Endothelial cell of umbilical vein (primary cell): Measurements from ENCODE around the gene MAD2L2. TPM values are rescaled to one million over a fixed set of nuclear protein-coding genes. Genes with fewer than 3 reads are reported as not detected.

Experiments
- BruUV-seq: library from RNA; stranded (reverse); fragments of 400-500 nt; replicated peaks from 2 replicates; lab custom pipeline; 2021; lab: Mats Ljungman, UMichigan
- CTCF ChIA-PET: fragments of 300-600, 350-600 bp; sonication (Branson Sonifier 250); formaldehyde crosslinking; loops from one replicate; lab custom pipeline; 2021; ENCODE audit warnings: antibody characterized with exemption, inconsistent platforms; lab: Charles Lee
- POLR2A ChIA-PET: fragments of 300-600, 350-600 bp; sonication (Branson Sonifier 250); formaldehyde crosslinking; loops from one replicate; lab custom pipeline; 2021; ENCODE audit warnings: antibody characterized with exemption, inconsistent platforms; lab: Charles Lee
- DNase-seq: peaks from one replicate; pipeline ENCODE4 v3.0.0-alpha.2; 2011; ENCODE audit warnings: low read depth, low spot score
- FAIRE-seq: peaks from 2 replicates; lab custom pipeline; 2011; peaks lifted over from hg19 to GRCh38; lab: Jason Lieb, UNC
- H2AFZ ChIP-seq: 2 replicates; pipeline ENCODE4 v1.6.0; 2012; ENCODE audit warnings: low read depth, low read length, control low read depth, inconsistent platforms
- H3K27ac ChIP-seq: 2 replicates; pipeline ENCODE4 v1.5.1; 2011; ENCODE audit warnings: low read depth, mild to moderate bottlenecking, control low read depth, low read length, moderate library complexity; ENCODE audit not compliant: insufficient read depth
- H3K27me3 ChIP-seq, 2 experiments: 2 replicates each; pipeline versions ENCODE4 v1.6.0 to v1.6.1; 2011; ENCODE audit warnings: low read length in 2 of 2, mixed read lengths in 1 of 2; ENCODE audit not compliant: control insufficient read depth in 2 of 2, insufficient read depth in 2 of 2
- H3K36me3 ChIP-seq, 2 experiments: 2 replicates in 1 of 2; 3 replicates in 1 of 2; pipeline ENCODE4 v1.5.1; 2011; ENCODE audit warnings: low read length in 2 of 2, mild to moderate bottlenecking in 1 of 2, moderate library complexity in 1 of 2; ENCODE audit not compliant: control insufficient read depth in 2 of 2, insufficient read depth in 2 of 2; ENCODE audit errors: extremely low read depth in 1 of 2
- H3K4me1 ChIP-seq: 3 replicates; pipeline ENCODE4 v1.5.1; 2011; ENCODE audit warnings: mild to moderate bottlenecking, low read length; ENCODE audit not compliant: control insufficient read depth, insufficient read depth; ENCODE audit errors: extremely low read depth
- H3K4me2 ChIP-seq: 2 replicates; pipeline ENCODE4 v1.6.1; 2011; ENCODE audit warnings: low read length, control low read depth, mixed read lengths; ENCODE audit not compliant: insufficient read depth
- H3K4me3 ChIP-seq, 3 experiments: fragments of 200-600 bp in 1 of 3; sonication (generic), shearing (Covaris generic) in 1 of 3; replicated peaks in 1 of 3; 2 replicates each; pipeline ENCODE4 v1.5.1; 2011 to 2016; ENCODE audit warnings: control low read depth in 3 of 3, low read length in 3 of 3, mild to moderate bottlenecking in 2 of 3, inconsistent platforms in 1 of 3, low read depth in 1 of 3, moderate library complexity in 1 of 3; ENCODE audit not compliant: insufficient read depth in 1 of 3
- H3K79me2 ChIP-seq: 2 replicates; pipeline ENCODE4 v1.6.0; 2012; ENCODE audit warnings: low read length, inconsistent platforms; ENCODE audit not compliant: control insufficient read depth, insufficient read depth
- H3K9ac ChIP-seq: replicated peaks from 2 replicates; pipeline ENCODE3; 2011; ENCODE audit warnings: low read length, control low read depth; ENCODE audit not compliant: insufficient read depth; ENCODE audit errors: extremely low read depth
- H3K9me1 ChIP-seq: replicated peaks from 3 replicates; pipeline ENCODE4 v1.6.0; 2011; ENCODE audit warnings: mild to moderate bottlenecking, low read length; ENCODE audit not compliant: control insufficient read depth, insufficient read depth; ENCODE audit errors: extremely low read depth
- H3K9me3 ChIP-seq: replicated peaks from 2 replicates; pipeline ENCODE4 v1.5.1; 2012; ENCODE audit warnings: low read length, inconsistent platforms; ENCODE audit not compliant: control insufficient read depth, insufficient read depth
- H4K20me1 ChIP-seq: replicated peaks from 2 replicates; pipeline ENCODE3; 2011; ENCODE audit warnings: mild to moderate bottlenecking, low read length; ENCODE audit not compliant: control insufficient read depth, insufficient read depth; ENCODE audit errors: extremely low read depth
- EZH2 ChIP-seq: IDR thresholded peaks from 2 replicates; pipeline ENCODE4 v1.6.1; 2012; ENCODE audit warnings: borderline replicate concordance, low read depth, mild to moderate bottlenecking, moderate library complexity, low read length, inconsistent platforms; ENCODE audit not compliant: severe bottlenecking
- FOS ChIP-seq: IDR thresholded peaks from 2 replicates; pipeline ENCODE4 v1.6.1; 2011; ENCODE audit warnings: mild to moderate bottlenecking, low read length, moderate library complexity, borderline replicate concordance; ENCODE audit not compliant: insufficient read depth
- GATA2 ChIP-seq: IDR thresholded peaks from 2 replicates; pipeline ENCODE4 v1.7.0; 2011; ENCODE audit warnings: low read depth, mild to moderate bottlenecking, moderate library complexity, mixed read lengths, low read length; ENCODE audit not compliant: insufficient read length, insufficient read depth
- JUN ChIP-seq: IDR thresholded peaks from 2 replicates; pipeline ENCODE4 v1.6.1; 2011; ENCODE audit warnings: borderline replicate concordance, low read depth; ENCODE audit not compliant: insufficient read length, insufficient read depth
- MYC ChIP-seq: IDR thresholded peaks from one replicate; pipeline ENCODE4 v1.6.1; 2011; ENCODE audit warnings: mild to moderate bottlenecking, low read depth, low read length
- POLR2A ChIP-seq: IDR thresholded peaks from 2 replicates; pipeline ENCODE4 v1.6.1; 2012; ENCODE audit warnings: low read depth, mild to moderate bottlenecking, control low read depth, low read length
- POLR2AphosphoS5 ChIP-seq: IDR thresholded peaks from 2 replicates; pipeline ENCODE4 v1.6.1; 2012; ENCODE audit warnings: low read depth, mild to moderate bottlenecking, control low read depth, low read length, moderate library complexity; ENCODE audit not compliant: insufficient read depth
- dilution Hi-C: fragments of 300-500 bp; cut with MboI; formaldehyde crosslinking; loops from one replicate; pipeline ENCODE4 v1.15.0; 2019; ENCODE audit warnings: low sequenced_read_pairs; ENCODE audit not compliant: extremely low pct_ligation_motif_present
- intact Hi-C: fragments of 100-400 bp; cut with micrococcal nuclease; formaldehyde crosslinking; loops from one replicate; pipeline ENCODE4 v1.10.0; 2022
- polyA plus RNA-seq, 4 experiments: library from polyadenylated mRNA; depleted of rRNA in 3 of 4; stranded (reverse) in 3 of 4; unstranded in 1 of 4; fragments of >200 nt; gene quantifications; 2 replicates each; pipeline versions ENCODE4 v1.2.1 to v1.2.3, GENCODE V29; 2011 to 2012; ENCODE audit warnings: missing spikeins in 1 of 4
- total RNA-seq: library from RNA; stranded (reverse); gene quantifications from 2 replicates; pipeline ENCODE4 v1.2.3, GENCODE V29; 2021
- TF ChIP-seq, protein P1 (sequence below), 2 donors: IDR thresholded peaks; 1 replicate in 1 of 2; 2 replicates in 1 of 2; pipeline ENCODE4 v1.5.1; 2011; ENCODE audit warnings: low read length in 2 of 2, mild to moderate bottlenecking in 2 of 2, moderate library complexity in 2 of 2, control low read depth in 1 of 2, inconsistent platforms in 1 of 2, low read depth in 1 of 2; ENCODE audit not compliant: insufficient read depth in 1 of 2; ENCODE audit errors: extremely low read depth in 1 of 2
- TF ChIP-seq, protein P2 (sequence below): IDR thresholded peaks from 2 replicates; pipeline ENCODE4 v1.6.1; 2011; ENCODE audit not compliant: insufficient read depth, insufficient read length

MAD2L2 gene
- total and polyA plus RNA-seq, 2 donors (not counting 3 experiments of a cell fraction or from before 2014, with no cell fraction given): 35.9 to 74.2 TPM

DNA sequence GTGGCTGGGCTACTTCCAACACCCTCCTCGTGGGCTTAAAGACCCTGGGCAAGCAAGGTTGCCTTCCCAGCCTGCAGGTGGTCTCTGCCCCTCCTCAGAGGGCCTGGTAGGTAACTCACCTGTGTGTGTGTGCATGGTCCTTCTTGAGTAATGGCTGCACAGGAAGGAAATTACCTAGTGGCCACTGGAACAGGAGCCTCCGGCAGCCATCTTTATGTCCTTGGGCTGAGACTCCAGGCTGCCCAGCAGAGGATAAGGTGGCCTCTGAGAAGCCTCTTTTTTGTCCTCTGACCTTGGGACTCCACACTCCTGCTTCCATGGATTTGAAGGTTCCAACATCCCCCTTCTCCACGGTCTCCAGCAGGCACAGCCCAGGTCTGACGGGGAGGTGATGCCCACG lies 30.5 kb upstream of the MAD2L2 start:
- BruUV-seq: no TSS peak
- no peak for TF ChIP-seq FOS
- TF ChIP-seq POLR2A: no peak
- no peak for TF ChIP-seq MYC
- TF ChIP-seq, protein P1, sequence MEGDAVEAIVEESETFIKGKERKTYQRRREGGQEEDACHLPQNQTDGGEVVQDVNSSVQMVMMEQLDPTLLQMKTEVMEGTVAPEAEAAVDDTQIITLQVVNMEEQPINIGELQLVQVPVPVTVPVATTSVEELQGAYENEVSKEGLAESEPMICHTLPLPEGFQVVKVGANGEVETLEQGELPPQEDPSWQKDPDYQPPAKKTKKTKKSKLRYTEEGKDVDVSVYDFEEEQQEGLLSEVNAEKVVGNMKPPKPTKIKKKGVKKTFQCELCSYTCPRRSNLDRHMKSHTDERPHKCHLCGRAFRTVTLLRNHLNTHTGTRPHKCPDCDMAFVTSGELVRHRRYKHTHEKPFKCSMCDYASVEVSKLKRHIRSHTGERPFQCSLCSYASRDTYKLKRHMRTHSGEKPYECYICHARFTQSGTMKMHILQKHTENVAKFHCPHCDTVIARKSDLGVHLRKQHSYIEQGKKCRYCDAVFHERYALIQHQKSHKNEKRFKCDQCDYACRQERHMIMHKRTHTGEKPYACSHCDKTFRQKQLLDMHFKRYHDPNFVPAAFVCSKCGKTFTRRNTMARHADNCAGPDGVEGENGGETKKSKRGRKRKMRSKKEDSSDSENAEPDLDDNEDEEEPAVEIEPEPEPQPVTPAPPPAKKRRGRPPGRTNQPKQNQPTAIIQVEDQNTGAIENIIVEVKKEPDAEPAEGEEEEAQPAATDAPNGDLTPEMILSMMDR (IDR thresholded peaks at IDR 0.05; ENCODE audit: extremely low read depth in 1 of 2, insufficient read depth in 1 of 2, low read depth in 1 of 2, low read length in 2 of 2): no peak
- TF ChIP-seq JUN: no peak
- no peak for TF ChIP-seq GATA2
- TF ChIP-seq EZH2: no peak
- TF ChIP-seq, protein P2, sequence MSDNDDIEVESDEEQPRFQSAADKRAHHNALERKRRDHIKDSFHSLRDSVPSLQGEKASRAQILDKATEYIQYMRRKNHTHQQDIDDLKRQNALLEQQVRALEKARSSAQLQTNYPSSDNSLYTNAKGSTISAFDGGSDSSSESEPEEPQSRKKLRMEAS: no peak
- TF ChIP-seq POLR2AphosphoS5: no peak
- POLR2A ChIA-PET: interaction anchor here (0.7 kb wide), 1 partner anchor 61 kb away, joined by 3 read pairs; no protein-coding TSS in a partner anchor

More for the DNA sequence above, 30.5 kb upstream of the MAD2L2 start:
- FAIRE-seq (no peak), DNase-seq (no peak)
- Histone ChIP-seq H3K27ac (no peak overlapping the region), H2AFZ (no peak overlapping the region), H3K4me3 (no peak overlapping the region), H3K9me1 (no peaks in the 10 kb centered on the region), H3K4me1 (no peaks in the 10 kb centered on the region), H3K4me2 (no peak overlapping the region), H4K20me1 (no peaks in the 10 kb centered on the region), H3K27me3 (peaks cover 0 to 2% of the 10 kb centered on the region in 2 experiments), H3K36me3 (no peaks in the 10 kb centered on the region), H3K9ac (no peak overlapping the region), H3K79me2 (no peaks in the 10 kb centered on the region), H3K9me3 (no peaks in the 10 kb centered on the region)
- intact Hi-C loops: loop anchor here (1.0 to 2.0 kb wide), 2 partner anchors 47 to 61 kb away; partner anchors contain the start of gene FBXO6
- CTCF ChIA-PET: interaction anchor here (0.6 to 6.0 kb wide), 24 partner anchors 8 to 674 kb away, joined by 3 to 50 read pairs (median 5); partner anchors contain the start of genes AGTRAP, DRAXIN and FBXO6
- dilution Hi-C loops: no loop called here
